Stimulated activated CD8-positive, alpha-beta memory T cell treated with anti-CD3 and anti-CD28 coated beads, Interleukin-7, amount 100 ng/mL, for 4 hours (primary cell): ENCODE results near the gene LAMB2.

ENCODE experiments used
- DNase-seq, 2 donors: peaks; one replicate each; pipeline ENCODE4 v3.0.0-alpha.2; 2020; ENCODE audit warnings: low read depth in 2 of 2

The LAMB2 gene

GRCh38 chr3:49076116-49076515 is 56.7 kb downstream of the LAMB2 start:
- no peak for DNase-seq
